GM12878 (cell line): ENCODE data around the gene ANO7. TPM values are rescaled to one million over a fixed set of nuclear protein-coding genes. Genes with fewer than 3 reads are reported as not detected.
"Not testable (repeated sequence)": the region's sequence is repeated elsewhere in the genome, so short reads cannot be mapped to it uniquely, and the experiment has no call there.

Experiments used
- ATAC-seq: fragments of 200-7000 bp; cut with Tn5 transposase; 3 replicates; pipeline ENCODE4 v1.9.1; 2020; ENCODE audit warnings: mild to moderate bottlenecking, moderate library complexity
- BruUV-seq: library from RNA; stranded (reverse); fragments of 400-500 nt; replicated peaks from 2 replicates; lab custom pipeline; 2021; lab: Mats Ljungman, UMichigan
- CTCF ChIA-PET: fragments of 300-600 bp; sonication (Branson Sonifier 250); formaldehyde crosslinking; extraction: SDS; loops from one replicate; lab custom pipeline; 2021; ENCODE audit warnings: inconsistent platforms; lab: Yijun Ruan, JAX
- POLR2A ChIA-PET: fragments of 350-600 bp; formaldehyde crosslinking; extraction: SDS; loops from one replicate; lab custom pipeline; 2021; ENCODE audit warnings: inconsistent platforms; lab: Charles Lee
- RAD21 ChIA-PET: fragments of 300-600 bp; sonication (Branson Sonifier 250); formaldehyde crosslinking; loops from one replicate; lab custom pipeline; 2023; ENCODE audit warnings: antibody characterized with exemption; ENCODE audit not compliant: unreplicated experiment; lab: Charles Lee
- SMC1A ChIA-PET: fragments of 300-600 bp; sonication (Branson Sonifier 250); formaldehyde crosslinking; loops from one replicate; lab custom pipeline; 2023; ENCODE audit not compliant: unreplicated experiment, uncharacterized antibody; lab: Charles Lee
- DNase-seq: peaks from one replicate; pipeline ENCODE4 v3.0.0-alpha.2; 2011; ENCODE audit warnings: low read depth, low spot score
- FAIRE-seq: peaks from 3 replicates; lab custom pipeline; 2011; peaks lifted over from hg19 to GRCh38; lab: Jason Lieb, UNC
- H2AFZ ChIP-seq: 2 replicates; pipeline ENCODE4 v1.6.0; 2011; ENCODE audit warnings: low read depth, low read length, control low read depth; ENCODE audit not compliant: control insufficient read depth
- H3K27ac ChIP-seq: 2 replicates; pipeline ENCODE4 v1.5.1; 2011; ENCODE audit warnings: control low read depth; ENCODE audit not compliant: control insufficient read depth, insufficient read depth
- H3K27me3 ChIP-seq, 2 experiments: replicated peaks in 1 of 2; 2 replicates each; pipeline versions ENCODE4 v1.6.0 to v1.6.1; 2011; ENCODE audit warnings: low read length in 1 of 2; ENCODE audit not compliant: control insufficient read depth in 2 of 2, insufficient read depth in 2 of 2
- H3K36me3 ChIP-seq, 2 experiments: 2 replicates each; pipeline ENCODE4 v1.5.1; 2011; ENCODE audit warnings: low read length in 1 of 2; ENCODE audit not compliant: control insufficient read depth in 2 of 2, insufficient read depth in 2 of 2
- H3K4me1 ChIP-seq: 2 replicates; pipeline ENCODE4 v1.6.1; 2011; ENCODE audit warnings: mild to moderate bottlenecking, low read length, moderate library complexity, mixed read lengths; ENCODE audit not compliant: control insufficient read depth, insufficient read depth
- H3K4me2 ChIP-seq: 2 replicates; pipeline ENCODE4 v1.6.0; 2011; ENCODE audit warnings: control low read depth; ENCODE audit not compliant: control insufficient read depth, insufficient read depth
- H3K4me3 ChIP-seq: fragments of 200-600 bp; sonication (generic); 2 replicates; pipeline ENCODE4 v1.5.1; 2016
- H3K79me2 ChIP-seq: 2 replicates; pipeline ENCODE4 v1.6.0; 2011; ENCODE audit warnings: low read length; ENCODE audit not compliant: control insufficient read depth, insufficient read depth
- H3K9ac ChIP-seq: 2 replicates; pipeline ENCODE4 v1.8.0; 2011; ENCODE audit warnings: low read length, control low read depth, mixed read lengths; ENCODE audit not compliant: control insufficient read depth, insufficient read depth
- H3K9me3 ChIP-seq: replicated peaks from 3 replicates; pipeline ENCODE4 v1.5.1; 2011; ENCODE audit warnings: mild to moderate bottlenecking, low read length; ENCODE audit not compliant: control insufficient read depth, insufficient read depth
- H4K20me1 ChIP-seq: 2 replicates; pipeline ENCODE4 v1.6.0; 2011; ENCODE audit not compliant: control insufficient read depth, insufficient read depth
- GABPA ChIP-seq: IDR thresholded peaks from 2 replicates; pipeline ENCODE4 v1.6.1; 2014; ENCODE audit warnings: antibody characterized with exemption, low read depth, mild to moderate bottlenecking, inconsistent platforms
- SMC3 ChIP-seq: IDR thresholded peaks from 2 replicates; pipeline ENCODE4 v1.6.1; 2011; ENCODE audit warnings: low read length, improper control_type of control experiment, borderline replicate concordance
- whole genome bisulfite sequencing: methylation state at CpG from one replicate; pipeline ENCODE4 v1.1.6; 2016; ENCODE audit warnings: low lambda C conversion rate; ENCODE audit not compliant: insufficient replicate concordance, insufficient coverage; ENCODE audit errors: missing lambda C conversion rate; 5-methylcytosine and 5-hydroxymethylcytosine counted together
- in situ Hi-C: fragments of 300-500 bp; cut with MboI; formaldehyde crosslinking; loops from 9 replicates; pipeline ENCODE4 v1.14.3; 2018; ENCODE audit warnings: mixed read lengths
- intact Hi-C: fragments of 100-400 bp; cut with micrococcal nuclease; formaldehyde crosslinking; loops from one replicate; pipeline ENCODE4 v1.14.2; 2022; ENCODE audit not compliant: unreplicated experiment
- polyA plus RNA-seq, 11 experiments: library from polyadenylated mRNA; depleted of rRNA in 4 of 11; unstranded in 6 of 11; stranded (reverse) in 5 of 11; fragments of >200 nt; fragmentation: Nextera tagmentation in 4 of 11; fragmentation: Illumina TruSeq in 1 of 11; extraction: Ambion mirVana in 4 of 11; extraction: Trizol in 1 of 11; gene quantifications; 1 replicate in 1 of 11; 2 replicates in 10 of 11; pipeline versions ENCODE4 v1.2.1 to v1.2.3, GENCODE V29; 2011 to 2016; ENCODE audit warnings: inconsistent platforms in 2 of 11, missing spikeins in 2 of 11, low read depth in 1 of 11
- total RNA-seq, 4 experiments: library from RNA; depleted of rRNA in 3 of 4; stranded (reverse); fragments of >200 nt in 3 of 4; fragmentation: Illumina TruSeq in 1 of 4; extraction: Trizol in 1 of 4; gene quantifications; 2 replicates each; pipeline versions ENCODE4 v1.2.1 to v1.2.3, GENCODE V29; 2013 to 2021
- TF ChIP-seq, protein P1 (sequence below): fragments of 450-650 bp; IDR thresholded peaks from 2 replicates; pipeline ENCODE4 v1.6.1; 2017; ENCODE audit warnings: mild to moderate bottlenecking, moderate library complexity

Gene ANO7
- total and polyA plus RNA-seq, 10 of the 15 experiments (the other 5 are each of a cell fraction or from before 2014, with no cell fraction given), result 0.08 to 1.4 (median 0.44) TPM

DNA sequence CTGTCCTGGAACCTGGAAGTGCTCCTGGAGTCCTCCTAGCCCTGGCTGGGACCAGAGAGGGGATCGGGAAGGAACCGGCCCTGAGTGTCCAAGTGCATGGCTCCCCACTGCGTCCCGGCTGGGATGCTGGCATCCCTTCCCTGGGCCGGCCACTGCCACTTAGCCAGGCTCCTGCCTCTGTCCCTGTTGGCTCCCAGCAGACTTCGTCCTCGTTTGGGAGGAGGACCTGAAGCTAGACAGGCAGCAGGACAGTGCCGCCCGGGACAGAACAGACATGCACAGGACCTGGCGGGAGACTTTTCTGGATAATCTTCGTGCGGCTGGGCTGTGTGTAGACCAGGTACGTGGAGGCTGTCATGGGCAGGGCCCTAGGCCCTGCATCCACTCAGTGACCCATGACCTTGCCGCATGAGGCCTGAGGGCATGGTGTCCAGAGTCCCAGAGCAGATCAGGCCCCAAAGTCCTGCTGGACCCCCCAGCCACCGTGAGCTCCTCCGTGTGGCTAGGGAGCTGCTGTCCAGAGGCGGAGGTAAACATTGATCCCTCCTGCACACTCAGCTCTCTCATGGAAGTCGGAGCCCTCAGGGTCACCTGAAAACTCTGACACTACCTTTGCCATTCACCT is 7.1 kb downstream of the ANO7 start:
- BruUV-seq, result no TSS peak
- Histone ChIP-seq H3K4me2 (no peak overlapping the region), H3K9ac (no peak overlapping the region), H3K36me3 (no peaks in the 10 kb centered on the region), H3K79me2 (no peaks in the 10 kb centered on the region), H3K4me3 (no peak overlapping the region), H4K20me1 (no peaks in the 10 kb centered on the region), H3K4me1 (no peaks in the 10 kb centered on the region), H3K27me3 (no peaks in the 10 kb centered on the region), H2AFZ (no peak overlapping the region), H3K27ac (no peak overlapping the region), H3K9me3 (no peaks in the 10 kb centered on the region)
- ATAC-seq (no peak), DNase-seq (no peak), FAIRE-seq (no peak)
- ChIA-PET POLR2A (no interaction called here), RAD21 (no interaction called here), SMC1A (no interaction called here), CTCF (interaction anchor here (0.8 kb wide), 1 partner anchor 117 kb away, joined by 3 read pairs; no protein-coding TSS in a partner anchor)
- 75% methylated on average over 18 of the region's 18 CpGs for WGBS
- in situ Hi-C loops (no loop called here), intact Hi-C loops (no loop called here)
- TF ChIP-seq GABPA (no peak), SMC3 (no peak)
- TF ChIP-seq, protein P1, sequence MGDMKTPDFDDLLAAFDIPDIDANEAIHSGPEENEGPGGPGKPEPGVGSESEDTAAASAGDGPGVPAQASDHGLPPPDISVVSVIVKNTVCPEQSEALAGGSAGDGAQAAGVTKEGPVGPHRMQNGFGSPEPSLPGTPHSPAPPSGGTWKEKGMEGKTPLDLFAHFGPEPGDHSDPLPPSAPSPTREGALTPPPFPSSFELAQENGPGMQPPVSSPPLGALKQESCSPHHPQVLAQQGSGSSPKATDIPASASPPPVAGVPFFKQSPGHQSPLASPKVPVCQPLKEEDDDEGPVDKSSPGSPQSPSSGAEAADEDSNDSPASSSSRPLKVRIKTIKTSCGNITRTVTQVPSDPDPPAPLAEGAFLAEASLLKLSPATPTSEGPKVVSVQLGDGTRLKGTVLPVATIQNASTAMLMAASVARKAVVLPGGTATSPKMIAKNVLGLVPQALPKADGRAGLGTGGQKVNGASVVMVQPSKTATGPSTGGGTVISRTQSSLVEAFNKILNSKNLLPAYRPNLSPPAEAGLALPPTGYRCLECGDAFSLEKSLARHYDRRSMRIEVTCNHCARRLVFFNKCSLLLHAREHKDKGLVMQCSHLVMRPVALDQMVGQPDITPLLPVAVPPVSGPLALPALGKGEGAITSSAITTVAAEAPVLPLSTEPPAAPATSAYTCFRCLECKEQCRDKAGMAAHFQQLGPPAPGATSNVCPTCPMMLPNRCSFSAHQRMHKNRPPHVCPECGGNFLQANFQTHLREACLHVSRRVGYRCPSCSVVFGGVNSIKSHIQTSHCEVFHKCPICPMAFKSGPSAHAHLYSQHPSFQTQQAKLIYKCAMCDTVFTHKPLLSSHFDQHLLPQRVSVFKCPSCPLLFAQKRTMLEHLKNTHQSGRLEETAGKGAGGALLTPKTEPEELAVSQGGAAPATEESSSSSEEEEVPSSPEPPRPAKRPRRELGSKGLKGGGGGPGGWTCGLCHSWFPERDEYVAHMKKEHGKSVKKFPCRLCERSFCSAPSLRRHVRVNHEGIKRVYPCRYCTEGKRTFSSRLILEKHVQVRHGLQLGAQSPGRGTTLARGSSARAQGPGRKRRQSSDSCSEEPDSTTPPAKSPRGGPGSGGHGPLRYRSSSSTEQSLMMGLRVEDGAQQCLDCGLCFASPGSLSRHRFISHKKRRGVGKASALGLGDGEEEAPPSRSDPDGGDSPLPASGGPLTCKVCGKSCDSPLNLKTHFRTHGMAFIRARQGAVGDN, result no peak

DNA sequence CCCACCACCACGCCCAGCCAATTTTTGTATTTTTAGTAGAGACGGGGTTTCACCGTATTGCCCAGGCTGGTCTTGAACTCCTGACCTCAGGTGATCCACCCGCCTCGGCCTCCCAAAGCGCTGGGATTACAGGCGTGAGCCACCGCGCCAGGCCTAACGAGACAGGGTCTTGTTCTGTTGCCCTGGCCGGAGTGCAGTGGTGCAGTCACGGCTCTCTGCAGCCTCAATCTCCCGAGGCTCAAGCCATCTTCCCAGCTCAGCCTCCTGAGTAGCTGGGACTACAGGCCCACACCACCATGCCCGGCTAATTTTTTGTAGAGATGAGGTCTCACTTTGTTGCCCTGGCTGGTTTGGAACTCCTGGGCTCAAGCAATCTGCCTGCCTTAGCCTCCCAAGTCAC is 8.8 kb downstream of the ANO7 start:
- H3K4me1 ChIP-seq, RAD21 ChIA-PET, H3K79me2 ChIP-seq, H3K4me3 ChIP-seq, intact Hi-C loops, ATAC-seq, BruUV-seq, H3K27ac ChIP-seq, H3K9me3 ChIP-seq, H3K9ac ChIP-seq, CTCF ChIA-PET, in situ Hi-C loops, DNase-seq, FAIRE-seq, H3K36me3 ChIP-seq, SMC1A ChIA-PET, H3K4me2 ChIP-seq, H4K20me1 ChIP-seq, H3K27me3 ChIP-seq, POLR2A ChIA-PET, H2AFZ ChIP-seq: not testable (repeated sequence)
- WGBS, result 78% methylated on average over 14 of the region's 14 CpGs
